Kidney epithelial cell (primary cell): ENCODE data around the gene NLRC5. TPM values are rescaled to one million over a fixed set of nuclear protein-coding genes. Genes with fewer than 3 reads are reported as not detected.

Source experiments
- DNase-seq: peaks from one replicate; pipeline ENCODE4 v3.0.0-alpha.2; 2010; ENCODE audit warnings: low read depth
- H3K27me3 ChIP-seq: 2 replicates; pipeline ENCODE4 v1.6.0; 2011; ENCODE audit warnings: low read length; ENCODE audit not compliant: control insufficient read depth, insufficient read depth
- H3K36me3 ChIP-seq: 2 replicates; pipeline ENCODE4 v1.5.1; 2011; ENCODE audit warnings: low read length; ENCODE audit not compliant: control insufficient read depth, insufficient read depth
- H3K4me3 ChIP-seq: 2 replicates; pipeline ENCODE4 v1.5.1; 2011; ENCODE audit warnings: low read depth, mild to moderate bottlenecking, control low read depth, low read length
- CTCF ChIP-seq: IDR thresholded peaks from 2 replicates; pipeline ENCODE4 v1.5.1; 2011; ENCODE audit warnings: mild to moderate bottlenecking, moderate library complexity, low read length, control low read depth, inconsistent platforms; ENCODE audit not compliant: insufficient read depth, poor library complexity, severe bottlenecking
- total RNA-seq: library from RNA; depleted of rRNA; stranded (reverse); fragments of >200 nt; gene quantifications from 2 replicates; pipeline ENCODE4 v1.2.3, GENCODE V29; 2015

The NLRC5 gene
- total RNA-seq, 1 donor from 2014 or later, result 7.7 TPM

GRCh38 chr16:56994311-56994710, 5.0 kb downstream of the NLRC5 start:
- no peak for TF ChIP-seq CTCF
- no peak overlapping the region for H3K4me3 ChIP-seq
- no peaks in the 10 kb centered on the region for H3K27me3 ChIP-seq
- DNase-seq, result no peak
- no peaks in the 10 kb centered on the region for H3K36me3 ChIP-seq

GRCh38 chr16:56995136-56995805, 5.9 kb downstream of the NLRC5 start:
- no peak for TF ChIP-seq CTCF
- H3K36me3 ChIP-seq, result no peaks in the 10 kb centered on the region
- no peak for DNase-seq
- H3K27me3 ChIP-seq, result no peaks in the 10 kb centered on the region
- H3K4me3 ChIP-seq, result no peak overlapping the region

GRCh38 chr16:56997264-56997663, 7.9 kb downstream of the NLRC5 start:
- H3K27me3 ChIP-seq, result no peaks in the 10 kb centered on the region
- H3K36me3 ChIP-seq, result no peaks in the 10 kb centered on the region
- no peak overlapping the region for H3K4me3 ChIP-seq
- TF ChIP-seq CTCF, result no peak
- DNase-seq, result no peak

- no peak for DNase-seq
- no peak for TF ChIP-seq CTCF
- no peak overlapping the region for H3K4me3 ChIP-seq
- no peaks in the 10 kb centered on the region for H3K36me3 ChIP-seq
- no peaks in the 10 kb centered on the region for H3K27me3 ChIP-seq
Observed at GRCh38 chr16:56997931-56998330, 8.6 kb downstream of the NLRC5 start.

- DNase-seq, result no peak
Observed at GRCh38 chr16:56998352-56998751, 9.0 kb downstream of the NLRC5 start.

More at GRCh38 chr16:56998352-56998751, 9.0 kb downstream of the NLRC5 start:
- no peak for TF ChIP-seq CTCF
- Histone ChIP-seq H3K4me3 (no peak overlapping the region), H3K36me3 (no peaks in the 10 kb centered on the region), H3K27me3 (no peaks in the 10 kb centered on the region)
